OCI-LY3 (cell line): ENCODE data around the gene KLF4.
"Not testable (repeated sequence)": the region's sequence is repeated elsewhere in the genome, so short reads cannot be mapped to it uniquely, and the experiment has no call there.

Experiments used
- H2AFZ ChIP-seq: fragments of 200-600, 300-600 bp; shearing (Covaris generic); 2 replicates; pipeline ENCODE4 v1.6.0; 2014; ENCODE audit warnings: antibody characterized with exemption, low read depth, low read length
- H3K27ac ChIP-seq: fragments of 200-600, 300-600 bp; sonication (generic); 2 replicates; pipeline ENCODE4 v1.5.1; 2014; ENCODE audit warnings: mild to moderate bottlenecking, low read length, moderate library complexity, mixed read lengths
- H3K27me3 ChIP-seq: fragments of 200-600, 300-600 bp; sonication (generic); 2 replicates; pipeline ENCODE4 v1.6.1; 2014; ENCODE audit warnings: low read depth, low read length, mixed read lengths
- H3K36me3 ChIP-seq: fragments of 200-600, 300-600 bp; sonication (generic); replicated peaks from 2 replicates; pipeline ENCODE3; 2014; ENCODE audit warnings: low read depth, low read length, mixed read lengths
- H3K4me1 ChIP-seq: fragments of 300-600, 200-600 bp; sonication (generic); 2 replicates; pipeline ENCODE4 v1.6.1; 2014; ENCODE audit warnings: low read length, mixed read lengths
- H3K4me2 ChIP-seq: fragments of 200-600, 300-600 bp; sonication (generic); 2 replicates; pipeline ENCODE4 v1.6.1; 2014; ENCODE audit warnings: low read length, mixed read lengths
- H3K4me3 ChIP-seq: fragments of 300-600, 200-600 bp; sonication (generic); 2 replicates; pipeline ENCODE4 v1.5.1; 2014; ENCODE audit warnings: antibody characterized with exemption, mild to moderate bottlenecking, low read length, moderate library complexity
- H3K79me2 ChIP-seq: fragments of 300-600, 200-600 bp; shearing (Covaris generic); 2 replicates; pipeline ENCODE4 v1.6.1; 2014; ENCODE audit warnings: mild to moderate bottlenecking, low read length, mixed read lengths
- H3K9ac ChIP-seq: fragments of 300-600, 200-600 bp; shearing (Covaris generic); 2 replicates; pipeline ENCODE4 v1.6.0; 2014; ENCODE audit warnings: mild to moderate bottlenecking, low read length, moderate library complexity
- H3K9me3 ChIP-seq: fragments of 200-600, 300-600 bp; shearing (Covaris generic); 2 replicates; pipeline ENCODE4 v1.6.1; 2014; ENCODE audit warnings: low read length, mixed read lengths; ENCODE audit not compliant: insufficient read depth
- H4K20me1 ChIP-seq: fragments of 200-600, 300-600 bp; sonication (generic); 2 replicates; pipeline ENCODE4 v1.6.1; 2016; ENCODE audit warnings: low read length, mixed read lengths; ENCODE audit not compliant: insufficient read depth
- CTCF ChIP-seq: fragments of 200-600, 300-600 bp; sonication (generic); IDR thresholded peaks from 2 replicates; pipeline ENCODE4 v1.5.1; 2014; ENCODE audit warnings: antibody characterized with exemption, low read length, low read depth
- EZH2phosphoT487 ChIP-seq: fragments of 200-600 bp; shearing (Covaris generic); IDR thresholded peaks from 2 replicates; pipeline ENCODE4 v1.6.1; 2018; ENCODE audit warnings: antibody characterized with exemption, mixed run types, low read depth

KLF4 gene

GRCh38 chr9:107513464-107514100 lies 24.0 kb upstream of the KLF4 start:
- Histone ChIP-seq H3K4me3 (no peak overlapping the region), H3K27me3 (0 out of 2 replicates have a peak, but pooled peaks cover 7% of the 10 kb centered on the region), H3K27ac (no peak overlapping the region), H3K4me1 (no peaks in the 10 kb centered on the region), H4K20me1 (no peaks in the 10 kb centered on the region), H3K4me2 (no peak overlapping the region), H3K9me3 (no peaks in the 10 kb centered on the region), H2AFZ (no peak overlapping the region), H3K79me2 (no peaks in the 10 kb centered on the region), H3K9ac (no peak overlapping the region), H3K36me3 (no peaks in the 10 kb centered on the region)
- TF ChIP-seq EZH2phosphoT487 = no peak
- TF ChIP-seq CTCF = no peak

- H4K20me1 ChIP-seq = no peaks in the 10 kb centered on the region
- H3K9me3 ChIP-seq = no peaks in the 10 kb centered on the region
- no peak for TF ChIP-seq CTCF
- TF ChIP-seq EZH2phosphoT487 = no peak
- H3K4me2 ChIP-seq = no peak overlapping the region
- H3K9ac ChIP-seq = no peak overlapping the region
- H3K4me1 ChIP-seq = no peaks in the 10 kb centered on the region
- H3K79me2 ChIP-seq = no peaks in the 10 kb centered on the region
- no peak overlapping the region for H2AFZ ChIP-seq
- no peaks in the 10 kb centered on the region for H3K36me3 ChIP-seq
- no peak overlapping the region for H3K27ac ChIP-seq
- no peak overlapping the region for H3K4me3 ChIP-seq
- H3K27me3 ChIP-seq = 0 out of 2 replicates have a peak, but pooled peaks cover 9% of the 10 kb centered on the region
These were observed 15.3 kb upstream of the KLF4 start for GRCh38 chr9:107504585-107505455.

- H3K79me2 ChIP-seq = no peaks in the 10 kb centered on the region
These were observed 12.9 kb upstream of the KLF4 start for GRCh38 chr9:107502464-107502863.

GRCh38 chr9:107500421-107501200 lies 11.0 kb upstream of the KLF4 start:
- H3K27ac ChIP-seq, H4K20me1 ChIP-seq, H3K4me2 ChIP-seq, H3K4me1 ChIP-seq, H3K27me3 ChIP-seq, H3K36me3 ChIP-seq, H3K9me3 ChIP-seq, H3K9ac ChIP-seq, H3K79me2 ChIP-seq, H3K4me3 ChIP-seq, H2AFZ ChIP-seq: not testable (repeated sequence)

More at GRCh38 chr9:107502464-107502863, 12.9 kb upstream of the KLF4 start:
- no peaks in the 10 kb centered on the region for H4K20me1 ChIP-seq
- H3K27me3 ChIP-seq = no peaks in the 10 kb centered on the region
- H3K36me3 ChIP-seq = no peaks in the 10 kb centered on the region
- TF ChIP-seq EZH2phosphoT487 (no peak), CTCF (no peak)
- H3K4me3 ChIP-seq = no peak overlapping the region
- H2AFZ ChIP-seq = no peak overlapping the region
- H3K27ac ChIP-seq = no peak overlapping the region
- no peaks in the 10 kb centered on the region for H3K9me3 ChIP-seq
- H3K4me2 ChIP-seq = no peak overlapping the region
- H3K4me1 ChIP-seq = no peaks in the 10 kb centered on the region
- H3K9ac ChIP-seq = no peak overlapping the region
